ENCODE data around the gene CPNE4. TPM values are rescaled to one million over a fixed set of nuclear protein-coding genes. Genes with fewer than 3 reads are reported as not detected.

The CPNE4 gene
- total and polyA plus RNA-seq, 9 of the 15 experiments (the other 6 are each of a cell fraction or from before 2014, with no cell fraction given): not detected

DNA sequence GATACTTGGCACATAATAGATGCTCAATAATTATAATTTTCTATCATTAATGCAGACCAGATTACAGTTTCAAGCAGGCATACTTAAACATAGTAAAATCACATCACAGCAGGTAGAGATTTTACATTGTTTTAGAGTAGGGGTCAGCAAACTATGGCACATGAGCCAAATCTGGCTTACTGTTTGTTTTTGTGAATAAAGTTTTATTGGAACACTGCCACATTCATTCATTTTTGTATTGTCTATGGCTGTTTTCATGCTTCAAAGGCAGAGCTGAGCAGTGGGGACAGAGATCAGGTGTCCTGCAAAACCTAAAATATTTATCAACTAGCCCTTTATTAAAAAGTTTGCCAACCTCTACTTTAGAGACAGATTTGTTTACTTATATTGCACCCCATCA, 342.5 kb downstream of the CPNE4 start:
- BruUV-seq (replicated peaks): no TSS peak
- no peaks in the 10 kb centered on the region for H4K20me1 ChIP-seq (replicated peaks; ENCODE audit: control insufficient read depth, insufficient read depth, low read length)
- intact Hi-C loops (cut with micrococcal nuclease) (no loop called here), in situ Hi-C loops (cut with MboI) (no loop called here)
- no peak for FAIRE-seq
- H3K27ac ChIP-seq (ENCODE audit: extremely low read depth, low read depth, low read length): no peak overlapping the region
- CTCF ChIA-PET (ENCODE audit: low intra/inter-chr PET ratio): no interaction called here
- H3K9ac ChIP-seq (ENCODE audit: insufficient read depth in 1 of 2, low read depth in 2 of 2, low read length in 2 of 2): no peak overlapping the region
- H3K4me2 ChIP-seq (ENCODE audit: insufficient read depth, low read length): no peak overlapping the region
- H3K36me3 ChIP-seq (ENCODE audit: control insufficient read depth, insufficient read depth, low read length): no peaks in the 10 kb centered on the region
- H3K4me1 ChIP-seq (replicated peaks in 1 of 2; ENCODE audit: control insufficient read depth in 2 of 2, insufficient read depth in 2 of 2, low read length in 2 of 2): no peaks in the 10 kb centered on the region
- ATAC-seq: no peak
- no peaks in the 10 kb centered on the region for H3K79me2 ChIP-seq (ENCODE audit: control insufficient read depth, insufficient read depth, low read length)
- no peak for DNase-seq (ENCODE audit: extremely low read depth in 1 of 4, low spot score in 3 of 4)
- TF ChIP-seq ZKSCAN8 (CRISPR knock-in tag; IDR thresholded peaks at IDR 0.05) (no peak), PRMT5 (CRISPR knock-in tag; IDR thresholded peaks at IDR 0.05) (no peak), SIN3B (IDR thresholded peaks at IDR 0.05; ENCODE audit: low read depth) (no peak)
- TF ChIP-seq, protein P1, sequence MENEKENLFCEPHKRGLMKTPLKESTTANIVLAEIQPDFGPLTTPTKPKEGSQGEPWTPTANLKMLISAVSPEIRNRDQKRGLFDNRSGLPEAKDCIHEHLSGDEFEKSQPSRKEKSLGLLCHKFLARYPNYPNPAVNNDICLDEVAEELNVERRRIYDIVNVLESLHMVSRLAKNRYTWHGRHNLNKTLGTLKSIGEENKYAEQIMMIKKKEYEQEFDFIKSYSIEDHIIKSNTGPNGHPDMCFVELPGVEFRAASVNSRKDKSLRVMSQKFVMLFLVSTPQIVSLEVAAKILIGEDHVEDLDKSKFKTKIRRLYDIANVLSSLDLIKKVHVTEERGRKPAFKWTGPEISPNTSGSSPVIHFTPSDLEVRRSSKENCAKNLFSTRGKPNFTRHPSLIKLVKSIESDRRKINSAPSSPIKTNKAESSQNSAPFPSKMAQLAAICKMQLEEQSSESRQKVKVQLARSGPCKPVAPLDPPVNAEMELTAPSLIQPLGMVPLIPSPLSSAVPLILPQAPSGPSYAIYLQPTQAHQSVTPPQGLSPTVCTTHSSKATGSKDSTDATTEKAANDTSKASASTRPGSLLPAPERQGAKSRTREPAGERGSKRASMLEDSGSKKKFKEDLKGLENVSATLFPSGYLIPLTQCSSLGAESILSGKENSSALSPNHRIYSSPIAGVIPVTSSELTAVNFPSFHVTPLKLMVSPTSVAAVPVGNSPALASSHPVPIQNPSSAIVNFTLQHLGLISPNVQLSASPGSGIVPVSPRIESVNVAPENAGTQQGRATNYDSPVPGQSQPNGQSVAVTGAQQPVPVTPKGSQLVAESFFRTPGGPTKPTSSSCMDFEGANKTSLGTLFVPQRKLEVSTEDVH (IDR thresholded peaks at IDR 0.05; ENCODE audit: low read depth, partially characterized antibody): no peak
- TF ChIP-seq, protein P2, sequence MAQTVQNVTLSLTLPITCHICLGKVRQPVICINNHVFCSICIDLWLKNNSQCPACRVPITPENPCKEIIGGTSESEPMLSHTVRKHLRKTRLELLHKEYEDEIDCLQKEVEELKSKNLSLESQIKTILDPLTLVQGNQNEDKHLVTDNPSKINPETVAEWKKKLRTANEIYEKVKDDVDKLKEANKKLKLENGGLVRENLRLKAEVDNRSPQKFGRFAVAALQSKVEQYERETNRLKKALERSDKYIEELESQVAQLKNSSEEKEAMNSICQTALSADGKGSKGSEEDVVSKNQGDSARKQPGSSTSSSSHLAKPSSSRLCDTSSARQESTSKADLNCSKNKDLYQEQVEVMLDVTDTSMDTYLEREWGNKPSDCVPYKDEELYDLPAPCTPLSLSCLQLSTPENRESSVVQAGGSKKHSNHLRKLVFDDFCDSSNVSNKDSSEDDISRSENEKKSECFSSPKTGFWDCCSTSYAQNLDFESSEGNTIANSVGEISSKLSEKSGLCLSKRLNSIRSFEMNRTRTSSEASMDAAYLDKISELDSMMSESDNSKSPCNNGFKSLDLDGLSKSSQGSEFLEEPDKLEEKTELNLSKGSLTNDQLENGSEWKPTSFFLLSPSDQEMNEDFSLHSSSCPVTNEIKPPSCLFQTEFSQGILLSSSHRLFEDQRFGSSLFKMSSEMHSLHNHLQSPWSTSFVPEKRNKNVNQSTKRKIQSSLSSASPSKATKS (CRISPR knock-in tag; IDR thresholded peaks at IDR 0.05): no peak
- TF ChIP-seq, protein P3, sequence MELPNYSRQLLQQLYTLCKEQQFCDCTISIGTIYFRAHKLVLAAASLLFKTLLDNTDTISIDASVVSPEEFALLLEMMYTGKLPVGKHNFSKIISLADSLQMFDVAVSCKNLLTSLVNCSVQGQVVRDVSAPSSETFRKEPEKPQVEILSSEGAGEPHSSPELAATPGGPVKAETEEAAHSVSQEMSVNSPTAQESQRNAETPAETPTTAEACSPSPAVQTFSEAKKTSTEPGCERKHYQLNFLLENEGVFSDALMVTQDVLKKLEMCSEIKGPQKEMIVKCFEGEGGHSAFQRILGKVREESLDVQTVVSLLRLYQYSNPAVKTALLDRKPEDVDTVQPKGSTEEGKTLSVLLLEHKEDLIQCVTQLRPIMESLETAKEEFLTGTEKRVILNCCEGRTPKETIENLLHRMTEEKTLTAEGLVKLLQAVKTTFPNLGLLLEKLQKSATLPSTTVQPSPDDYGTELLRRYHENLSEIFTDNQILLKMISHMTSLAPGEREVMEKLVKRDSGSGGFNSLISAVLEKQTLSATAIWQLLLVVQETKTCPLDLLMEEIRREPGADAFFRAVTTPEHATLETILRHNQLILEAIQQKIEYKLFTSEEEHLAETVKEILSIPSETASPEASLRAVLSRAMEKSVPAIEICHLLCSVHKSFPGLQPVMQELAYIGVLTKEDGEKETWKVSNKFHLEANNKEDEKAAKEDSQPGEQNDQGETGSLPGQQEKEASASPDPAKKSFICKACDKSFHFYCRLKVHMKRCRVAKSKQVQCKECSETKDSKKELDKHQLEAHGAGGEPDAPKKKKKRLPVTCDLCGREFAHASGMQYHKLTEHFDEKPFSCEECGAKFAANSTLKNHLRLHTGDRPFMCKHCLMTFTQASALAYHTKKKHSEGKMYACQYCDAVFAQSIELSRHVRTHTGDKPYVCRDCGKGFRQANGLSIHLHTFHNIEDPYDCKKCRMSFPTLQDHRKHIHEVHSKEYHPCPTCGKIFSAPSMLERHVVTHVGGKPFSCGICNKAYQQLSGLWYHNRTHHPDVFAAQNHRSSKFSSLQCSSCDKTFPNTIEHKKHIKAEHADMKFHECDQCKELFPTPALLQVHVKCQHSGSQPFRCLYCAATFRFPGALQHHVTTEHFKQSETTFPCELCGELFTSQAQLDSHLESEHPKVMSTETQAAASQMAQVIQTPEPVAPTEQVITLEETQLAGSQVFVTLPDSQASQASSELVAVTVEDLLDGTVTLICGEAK (IDR thresholded peaks at IDR 0.05): peak; percentile 80
- TF ChIP-seq, protein P3 (CRISPR knock-in tag; IDR thresholded peaks at IDR 0.05): no peak
- POLR2A ChIA-PET: interaction anchor here (1.1 kb wide), 1 partner anchor 27 kb away, joined by 3 read pairs; no protein-coding TSS in a partner anchor
- no peaks in the 10 kb centered on the region for H3K9me1 ChIP-seq (ENCODE audit: control insufficient read depth, insufficient read depth, low read length)
- no peak overlapping the region for H3K4me3 ChIP-seq
- H3K27me3 ChIP-seq (ENCODE audit: control insufficient read depth in 2 of 2, insufficient read depth in 2 of 2, low read length in 2 of 2): no peaks in the 10 kb centered on the region
- H2AFZ ChIP-seq (ENCODE audit: low read depth, low read length): no peak overlapping the region
- H3K9me3 ChIP-seq (replicated peaks; ENCODE audit: control insufficient read depth, insufficient read depth, low read depth, low read length): no peaks in the 10 kb centered on the region

Measured in K562 (cell line).